Measurements from ENCODE around the gene KIAA0825.

KIAA0825 gene

DNA sequence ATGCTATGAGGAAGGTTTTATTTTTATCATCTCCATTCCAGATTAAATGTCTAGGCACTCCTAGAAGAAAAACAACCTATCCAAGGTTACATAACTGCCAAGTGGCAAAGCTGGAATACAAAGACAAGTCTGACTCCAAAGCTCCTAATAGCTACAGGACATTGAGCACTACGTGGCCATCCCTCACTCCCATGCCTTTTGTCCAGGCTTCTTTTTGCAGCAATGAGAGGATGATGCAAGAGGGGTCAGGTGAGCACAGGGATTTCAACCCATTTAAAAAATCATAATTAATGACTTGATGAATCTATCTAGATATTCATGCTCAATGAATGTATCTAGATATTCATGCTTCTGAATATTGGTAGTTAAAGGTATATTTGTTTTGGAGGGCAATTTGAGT is 117.0 kb downstream of the KIAA0825 start:
- DNase-seq, result no peak

DNA sequence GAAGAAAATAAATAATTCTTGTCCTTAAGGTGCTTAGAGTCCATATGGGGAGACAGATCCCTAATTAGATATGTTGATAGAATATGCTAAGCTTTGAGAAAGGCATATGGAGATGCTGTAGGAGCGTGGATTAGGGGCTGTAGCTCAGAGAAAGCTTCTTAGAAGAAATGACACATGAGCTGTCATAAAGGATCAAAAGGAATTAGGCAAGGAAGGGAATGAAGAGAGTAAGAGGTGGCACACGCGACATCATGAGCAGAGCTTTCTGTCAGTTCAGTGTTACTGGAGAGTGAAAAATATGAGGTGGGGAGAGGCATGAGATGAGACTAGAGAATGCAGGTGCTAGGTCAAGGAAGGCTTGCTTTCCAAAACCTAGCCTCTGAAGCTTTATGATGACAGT is 118.6 kb downstream of the KIAA0825 start:
- DNase-seq, result no peak

DNA sequence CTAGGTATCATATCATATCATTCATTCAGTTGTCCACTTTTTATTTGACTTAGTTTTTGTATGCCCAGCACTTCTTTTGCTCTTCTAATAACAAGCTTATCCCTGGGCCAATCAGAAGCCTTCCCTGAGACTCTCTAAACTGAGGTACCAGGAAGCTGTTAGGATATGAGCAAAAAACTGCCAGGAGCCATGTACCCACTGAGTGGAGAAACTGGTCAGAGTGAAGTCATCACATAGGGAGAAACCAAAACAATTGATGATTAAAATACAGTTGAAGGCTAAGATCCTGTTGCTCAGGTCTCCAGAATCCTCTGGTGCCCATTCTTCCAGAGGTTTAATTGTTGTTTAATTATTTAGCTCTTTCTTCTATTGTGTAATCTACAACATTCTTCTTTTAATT is 120.2 kb downstream of the KIAA0825 start:
- no peak for DNase-seq

DNA sequence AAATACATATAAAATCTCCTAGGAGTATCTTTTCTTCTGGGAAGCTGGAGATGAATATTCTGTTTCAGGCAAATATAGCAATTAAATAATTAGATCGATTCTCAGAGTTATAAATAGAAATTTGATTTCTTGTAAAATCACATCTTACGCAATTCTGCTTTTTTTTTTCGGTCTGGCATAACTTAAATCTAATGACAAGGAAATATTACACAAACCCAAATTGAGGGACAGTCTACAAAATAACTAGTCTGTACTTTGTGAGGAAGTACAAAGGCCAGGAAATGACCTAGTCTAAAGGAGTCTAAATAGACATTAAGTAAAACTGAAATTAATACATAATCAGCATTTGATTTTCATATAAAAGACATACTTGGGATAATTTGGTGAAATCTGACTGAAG is 133.3 kb downstream of the KIAA0825 start:
- no peak for DNase-seq

DNA sequence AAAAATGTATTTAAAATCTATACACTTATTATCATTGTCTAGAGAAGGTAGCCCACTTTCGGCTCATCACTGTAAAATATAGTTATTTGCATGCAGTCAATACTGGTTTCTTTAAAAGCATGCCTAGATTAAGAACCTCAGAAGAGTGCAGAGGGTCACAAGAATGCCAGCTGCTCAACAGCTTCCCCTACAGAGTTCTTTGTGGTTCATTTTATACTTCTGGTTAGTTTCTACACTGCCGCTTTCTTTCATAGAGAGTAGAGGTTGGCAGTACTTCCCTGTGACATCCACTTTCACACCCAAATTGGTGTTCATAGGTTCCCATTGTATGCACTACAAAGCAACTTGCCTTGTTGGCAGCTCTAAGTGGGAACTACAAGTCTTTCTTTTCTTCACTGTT is 137.3 kb downstream of the KIAA0825 start:
- DNase-seq, result no peak

DNA sequence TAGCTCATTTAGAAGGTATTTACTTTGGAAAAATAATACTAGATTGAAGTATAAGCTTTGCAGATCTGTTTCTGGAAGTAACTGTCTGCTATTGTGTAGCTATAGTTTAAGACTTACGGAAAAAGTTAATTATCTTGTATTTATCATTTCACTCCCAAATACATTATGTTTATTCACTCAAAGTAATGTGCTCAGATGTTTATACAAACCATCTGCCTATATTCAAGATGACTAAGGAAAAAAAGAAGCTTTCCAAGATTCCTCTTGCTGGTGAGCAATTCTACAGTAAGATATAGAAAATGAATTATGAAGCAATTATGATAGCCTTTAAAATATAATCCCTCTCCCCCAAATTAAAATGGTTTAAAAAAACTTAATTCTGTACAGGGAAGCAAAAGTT is 137.9 kb downstream of the KIAA0825 start:
- no peak for DNase-seq

DNA sequence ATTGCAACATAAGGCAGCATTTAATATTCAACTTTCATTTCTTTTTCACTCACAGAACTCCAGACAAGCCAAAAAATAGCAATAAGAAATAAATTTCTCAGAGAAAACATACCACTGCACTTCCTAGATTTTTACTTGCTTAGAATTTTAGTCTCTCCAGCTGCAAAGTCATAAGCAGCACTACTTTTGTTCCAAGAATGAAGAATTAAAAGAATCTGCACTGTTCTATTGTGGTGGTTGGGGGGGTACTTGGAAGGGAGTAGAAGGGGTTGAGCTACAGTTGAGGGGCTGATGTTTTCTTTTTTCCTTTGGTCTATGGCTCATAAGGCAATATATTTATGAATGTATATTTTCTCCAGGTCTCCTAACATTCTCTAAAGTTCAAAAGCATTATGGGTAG is 144.5 kb downstream of the KIAA0825 start:
- no peak for DNase-seq

DNA sequence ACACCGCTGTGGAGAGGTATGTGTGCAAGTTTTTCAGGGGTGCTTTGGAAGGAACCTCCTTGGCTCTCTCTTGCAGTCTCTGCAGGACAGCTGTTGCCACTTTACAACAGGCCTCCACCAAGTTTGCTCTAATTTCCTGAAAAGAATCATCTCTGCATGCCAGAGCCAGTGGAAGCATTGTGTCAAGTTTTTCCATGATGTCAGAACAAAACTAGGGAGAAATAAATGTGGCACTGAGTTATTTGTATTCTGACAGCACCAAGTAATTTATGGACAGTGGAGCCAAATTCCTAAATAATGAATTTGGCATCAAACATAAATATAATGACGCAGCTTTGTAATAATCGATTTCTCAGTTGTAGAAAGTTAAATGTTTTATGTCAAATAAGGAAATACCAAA is 146.9 kb downstream of the KIAA0825 start:
- DNase-seq, result no peak

DNA sequence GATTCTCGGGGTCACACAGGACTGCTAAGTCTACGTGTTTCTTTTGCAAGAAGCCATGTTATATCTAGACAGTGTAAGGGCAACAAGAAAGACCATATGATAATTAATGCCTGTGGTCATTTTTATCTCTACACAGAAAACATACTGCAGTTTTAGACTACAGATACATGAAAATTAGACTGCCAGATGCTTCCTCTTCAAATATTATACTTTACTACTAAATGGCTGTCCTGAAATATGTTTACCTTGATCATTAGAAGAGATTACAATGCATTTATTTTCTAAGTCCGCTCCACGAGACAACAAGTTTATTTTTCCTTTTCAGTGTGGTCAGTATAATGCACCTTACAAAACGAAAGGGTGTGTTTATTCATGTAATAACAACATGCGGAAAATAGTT is 147.6 kb downstream of the KIAA0825 start:
- DNase-seq, result no peak

DNA sequence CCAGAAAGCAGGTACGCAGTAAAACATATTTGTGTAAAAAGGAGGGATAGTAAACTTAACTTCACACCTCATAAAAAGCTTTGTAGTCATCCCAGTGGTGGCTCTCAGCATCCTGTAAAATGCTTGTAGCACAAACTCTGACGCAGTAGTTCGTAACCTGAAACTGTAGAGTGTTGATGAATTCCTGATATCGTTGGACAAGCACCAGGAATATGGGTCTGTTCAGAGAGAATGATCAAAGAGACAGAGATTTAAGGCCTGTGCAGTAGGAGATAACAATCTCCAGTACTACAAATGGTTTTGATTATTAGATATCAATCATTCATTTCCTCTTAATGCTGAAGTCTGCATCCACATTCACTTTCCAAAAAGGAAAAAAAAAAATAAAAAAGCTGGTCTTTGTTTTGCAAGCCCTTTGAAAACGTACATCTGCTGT is 148.5 kb downstream of the KIAA0825 start:
- DNase-seq, result no peak

DNA sequence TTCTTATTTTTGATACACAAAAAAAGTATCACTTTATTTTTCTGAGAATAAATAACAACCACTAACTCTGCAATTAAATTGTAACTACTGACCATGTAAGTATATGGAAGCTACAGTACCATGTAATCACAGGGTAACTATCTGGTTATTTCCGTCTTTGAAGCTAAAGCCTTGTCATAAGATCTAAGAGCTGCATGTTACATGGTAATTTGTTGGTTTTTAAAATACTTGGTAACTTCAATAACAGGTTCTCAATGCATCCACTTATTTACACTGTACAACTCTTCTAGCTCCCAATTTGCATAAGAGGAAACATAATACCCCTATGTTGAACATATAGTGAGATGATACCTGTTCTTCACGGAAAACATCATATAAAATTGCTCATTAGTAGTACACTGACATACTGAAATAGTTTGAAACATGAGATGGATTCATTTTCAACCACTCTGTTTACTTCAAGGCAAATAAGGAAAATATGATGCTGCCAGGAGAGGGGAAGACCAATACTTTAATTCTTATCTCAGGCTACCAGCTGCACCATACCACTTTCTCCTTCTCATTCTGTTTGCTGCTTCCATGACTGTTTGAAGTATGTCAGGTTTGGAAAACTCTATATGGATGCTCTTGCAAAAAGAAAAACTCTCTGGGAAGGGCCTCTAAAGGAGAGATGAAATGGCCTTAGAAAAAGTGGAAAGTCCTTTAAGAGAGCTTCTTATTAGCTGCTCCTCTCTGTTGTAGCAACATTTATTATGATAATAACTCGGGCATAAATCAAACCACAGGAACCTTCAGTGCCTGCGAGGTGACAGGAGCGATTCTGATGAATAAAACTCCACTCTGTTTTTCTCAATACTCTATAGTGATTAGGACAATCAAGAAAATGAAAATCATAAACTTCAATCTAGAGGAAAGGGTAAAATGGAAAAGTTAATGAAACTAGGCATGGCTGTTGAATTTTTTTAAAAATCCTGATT is 150.2 kb downstream of the KIAA0825 start:
- DNase-seq, result no peak

DNA sequence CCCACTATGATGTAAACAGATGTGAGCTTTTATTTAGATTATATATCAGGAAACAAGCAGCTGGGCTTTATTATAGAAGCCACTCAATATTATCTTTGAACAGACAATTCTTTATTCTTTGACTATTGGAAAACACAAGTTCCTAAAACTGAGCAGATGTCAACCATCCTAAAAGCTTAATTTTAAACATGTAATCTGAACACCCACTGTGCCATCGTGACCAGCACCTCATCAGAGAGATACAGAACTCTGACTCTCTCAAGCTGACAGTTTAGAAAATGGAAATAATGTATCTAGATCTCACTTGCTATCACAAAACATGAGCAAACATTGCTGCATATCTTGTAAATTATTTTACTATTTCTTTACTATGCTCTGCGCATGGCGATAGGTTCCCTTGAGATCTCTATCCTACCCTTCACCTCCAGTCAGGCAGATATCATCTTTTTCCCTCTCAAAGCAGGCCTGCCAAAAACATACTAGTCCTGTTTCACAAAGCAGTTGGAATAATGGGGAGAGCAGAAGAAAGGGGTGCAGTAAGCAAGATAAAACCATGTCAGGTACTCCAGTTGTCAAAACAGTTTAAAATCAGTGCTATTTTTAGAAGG is 151.0 kb downstream of the KIAA0825 start:
- no peak for DNase-seq

DNA sequence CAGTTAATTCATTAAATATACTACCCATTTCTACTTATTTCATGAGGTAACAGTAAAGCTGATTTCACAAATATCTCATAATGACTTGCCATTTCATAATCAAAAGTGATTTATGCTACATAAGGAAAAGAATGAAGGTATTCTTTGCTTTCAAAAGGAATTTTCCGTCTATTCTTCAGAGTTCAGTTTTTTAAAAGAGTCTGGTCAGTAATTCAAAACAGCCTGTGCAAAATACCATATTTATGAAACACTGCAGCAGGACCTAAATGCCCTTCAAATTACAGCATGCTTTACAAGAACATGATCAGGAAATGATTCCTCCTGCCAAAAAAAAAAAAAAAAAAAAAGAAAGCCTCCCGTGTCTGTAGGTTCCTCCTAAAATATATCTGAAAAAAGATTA is 154.7 kb downstream of the KIAA0825 start:
- no peak for DNase-seq

DNA sequence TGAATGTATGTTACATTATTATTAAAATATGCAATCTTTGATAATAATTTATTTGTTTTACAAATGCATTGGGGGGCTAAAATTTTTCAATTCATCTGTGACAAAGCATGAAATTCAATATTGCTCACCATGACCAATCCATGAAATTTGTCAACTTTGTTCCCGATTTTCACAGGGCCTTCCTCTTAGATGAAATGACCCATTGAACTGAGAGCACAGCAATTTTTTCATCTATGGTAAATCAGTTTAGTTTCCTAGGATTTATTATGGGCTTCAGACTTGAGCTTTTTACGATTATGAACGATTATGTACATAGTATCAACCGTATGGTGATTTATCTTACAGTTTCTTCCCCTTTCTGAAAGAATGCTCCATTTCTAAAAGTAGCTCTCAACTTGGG is 157.3 kb downstream of the KIAA0825 start:
- no peak for DNase-seq

DNA sequence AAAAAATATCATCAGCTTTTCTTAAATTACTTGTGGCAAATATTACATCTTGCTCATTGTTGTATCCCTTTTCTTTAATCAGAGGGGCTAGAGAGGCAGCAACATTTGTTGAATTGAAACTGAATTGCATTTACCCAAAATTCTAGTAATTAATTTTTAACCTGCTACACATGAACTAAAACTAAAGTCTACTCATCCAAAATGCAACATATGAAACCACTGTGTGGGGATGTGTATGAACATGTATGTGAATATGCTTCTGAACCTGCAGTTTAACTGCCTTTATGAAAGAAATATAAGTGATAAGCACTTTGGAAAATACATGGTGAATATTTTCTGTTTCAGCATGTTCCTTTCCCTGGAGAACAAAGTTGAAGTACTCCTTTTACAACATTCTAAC is 158.5 kb downstream of the KIAA0825 start:
- no peak for DNase-seq

DNA sequence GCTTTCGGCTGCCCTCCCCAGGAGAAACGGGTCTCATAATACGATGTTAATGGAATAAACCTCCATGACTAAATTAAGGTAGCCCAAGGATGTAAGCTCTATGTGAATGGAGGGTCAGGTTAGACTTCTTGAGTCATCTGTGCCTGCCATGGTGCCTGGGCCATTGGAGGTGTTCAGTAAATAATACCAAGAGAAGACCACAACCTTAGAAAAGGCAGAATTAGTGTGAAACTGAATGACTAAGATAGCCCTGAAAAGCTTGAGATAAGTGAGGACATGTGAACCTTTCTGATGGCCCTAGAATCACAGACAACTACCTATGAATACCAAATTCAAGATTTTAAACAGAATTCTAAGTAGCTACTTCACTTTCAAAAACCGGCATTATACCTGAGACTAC is 160.6 kb downstream of the KIAA0825 start:
- no peak for DNase-seq

DNA sequence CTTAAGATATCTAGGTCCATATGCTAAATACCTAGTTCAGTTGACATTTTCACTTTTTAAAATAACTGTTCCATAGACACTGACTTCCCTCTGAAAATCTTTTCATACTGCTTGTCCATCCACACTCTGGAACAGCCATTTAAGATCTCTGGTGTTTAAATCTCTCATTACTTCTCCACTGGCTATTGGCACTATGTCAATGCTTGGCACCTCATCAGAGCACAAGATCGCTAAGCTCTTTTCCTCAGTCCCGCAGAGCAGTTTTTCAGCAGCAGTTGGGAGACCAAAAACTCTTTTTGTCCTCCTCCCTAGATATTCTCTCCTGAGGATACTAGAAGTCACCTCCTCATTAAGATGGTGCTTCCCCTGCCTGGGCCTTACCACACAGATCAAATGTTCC is 172.7 kb downstream of the KIAA0825 start:
- no peak for DNase-seq

DNA sequence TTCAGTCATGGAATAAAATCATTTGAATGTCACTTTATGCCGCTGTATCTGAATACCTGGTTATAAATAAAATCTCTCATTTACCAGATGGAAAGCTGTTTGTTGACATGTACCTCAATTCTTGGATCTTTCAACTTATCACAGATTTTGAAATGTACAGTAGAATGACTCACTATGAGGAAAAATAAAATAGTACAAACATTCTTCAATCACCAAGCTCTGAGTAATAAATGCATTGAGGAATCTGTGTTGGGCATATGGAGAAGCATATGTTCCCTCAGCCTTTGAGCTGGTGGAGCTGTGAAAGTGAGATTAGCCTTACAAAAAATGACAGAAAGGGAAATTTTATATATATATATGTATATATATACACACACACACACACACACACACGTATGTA is 175.4 kb downstream of the KIAA0825 start:
- DNase-seq, result no peak

DNA sequence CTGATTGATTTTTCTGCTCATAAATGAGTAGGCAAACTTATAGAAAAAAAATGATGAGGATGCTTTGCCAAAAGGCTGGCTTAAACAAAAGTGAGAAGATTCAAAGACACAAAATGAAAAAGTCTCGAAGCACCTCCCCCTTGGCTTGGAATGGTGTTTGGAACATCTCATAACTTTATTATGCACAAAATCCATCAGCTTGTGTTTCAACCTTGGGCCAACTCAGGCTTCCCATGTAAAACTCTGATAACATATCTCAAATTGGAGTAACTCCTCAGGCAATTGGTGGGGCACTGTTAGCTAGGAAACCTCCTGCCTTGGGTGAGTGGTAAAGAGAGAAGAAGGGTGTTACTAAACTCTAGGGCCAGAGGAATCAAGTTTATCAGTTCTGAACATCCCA is 176.3 kb downstream of the KIAA0825 start:
- no peak for DNase-seq

DNA sequence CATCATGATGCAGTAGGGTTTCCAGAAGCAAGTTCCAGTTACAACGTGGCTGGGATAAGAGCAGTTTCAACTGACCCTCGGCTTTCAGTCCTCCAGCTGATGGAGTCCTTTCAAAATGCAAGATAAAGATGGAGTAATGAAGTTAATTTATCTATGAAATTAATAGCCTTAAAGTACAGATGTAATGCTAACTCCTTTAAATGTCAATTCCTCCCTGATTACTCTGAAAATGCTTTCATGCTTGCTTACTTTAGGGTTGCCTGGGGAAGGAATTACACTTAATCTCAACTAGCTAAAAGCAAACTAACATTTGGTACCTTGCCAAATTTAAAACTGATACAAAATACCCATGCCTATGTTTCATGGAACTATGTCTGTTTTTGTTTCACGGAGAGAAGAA is 178.4 kb downstream of the KIAA0825 start:
- no peak for DNase-seq

DNA sequence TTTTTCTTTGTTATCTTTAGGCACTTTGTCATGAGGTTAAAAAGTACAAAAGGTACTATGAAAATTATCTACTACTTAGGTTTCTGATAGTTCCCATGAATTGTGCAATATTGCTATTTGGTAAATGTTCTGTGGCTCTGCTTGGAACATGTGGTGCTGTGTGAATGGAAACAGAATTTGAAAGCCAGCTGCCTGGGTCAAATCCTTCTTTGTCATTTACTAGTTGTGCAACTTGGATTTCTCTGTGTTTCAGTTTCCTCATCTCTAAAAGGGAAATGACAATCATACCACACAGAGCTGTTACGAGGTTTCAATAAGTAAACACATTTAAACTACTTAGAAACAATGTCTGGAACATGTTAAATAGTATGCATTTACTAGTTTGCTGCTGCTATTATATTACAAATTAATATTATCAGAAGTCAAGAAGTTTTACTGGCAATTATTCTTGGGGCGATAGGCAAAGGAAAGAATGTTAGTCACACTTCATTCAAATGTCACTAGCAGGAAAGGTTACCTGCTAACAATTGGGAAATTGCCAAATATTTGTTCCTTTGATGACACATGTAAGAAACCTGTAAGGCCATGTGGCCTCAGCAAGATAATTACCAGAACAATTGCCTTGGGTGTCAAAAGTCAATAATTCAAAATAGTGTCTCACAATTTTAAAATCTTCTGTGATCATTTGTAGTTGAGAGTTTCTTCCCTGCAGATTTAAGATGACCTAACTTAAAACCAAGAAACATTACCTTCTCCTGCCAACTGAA is 184.8 kb downstream of the KIAA0825 start:
- DNase-seq, result peak; percentile 4

DNA sequence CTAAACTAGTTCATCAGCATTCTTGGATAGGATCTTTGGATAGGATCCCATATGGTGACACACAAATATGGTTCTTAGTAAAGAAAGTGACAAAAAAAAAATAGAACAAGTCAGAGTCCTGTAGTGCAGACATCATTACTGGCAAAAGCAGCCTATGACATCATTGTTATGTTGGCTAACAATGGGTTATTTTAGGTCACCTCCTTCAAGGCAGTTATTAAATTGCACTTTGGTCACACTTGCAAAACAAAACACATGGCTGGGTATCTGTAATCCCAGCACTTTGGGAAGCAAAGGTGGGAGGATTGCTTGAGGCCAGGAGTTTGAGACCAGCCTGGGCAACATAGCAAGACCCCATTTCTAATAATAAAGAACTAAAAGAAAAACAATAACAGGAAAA is 185.9 kb downstream of the KIAA0825 start:
- DNase-seq, result no peak

DNA sequence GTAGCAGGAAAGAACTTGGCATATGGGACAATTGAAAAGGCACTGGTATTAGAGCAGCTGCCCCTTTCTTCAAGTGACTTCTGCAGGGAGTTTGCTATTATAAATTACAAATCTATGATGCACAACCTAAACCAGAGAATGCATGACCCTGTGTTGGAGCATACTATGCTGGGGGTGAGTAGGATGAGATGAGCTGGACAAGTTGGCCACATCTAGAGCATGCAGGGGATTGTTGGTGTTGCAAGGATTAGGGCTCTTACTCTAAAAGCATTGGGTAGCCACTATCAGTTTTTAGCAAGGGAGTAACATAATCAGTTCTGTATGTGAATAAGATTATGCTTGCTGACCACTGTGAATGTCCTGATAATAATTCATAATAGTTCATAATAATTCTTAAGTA is 186.7 kb downstream of the KIAA0825 start:
- DNase-seq, result no peak

DNA sequence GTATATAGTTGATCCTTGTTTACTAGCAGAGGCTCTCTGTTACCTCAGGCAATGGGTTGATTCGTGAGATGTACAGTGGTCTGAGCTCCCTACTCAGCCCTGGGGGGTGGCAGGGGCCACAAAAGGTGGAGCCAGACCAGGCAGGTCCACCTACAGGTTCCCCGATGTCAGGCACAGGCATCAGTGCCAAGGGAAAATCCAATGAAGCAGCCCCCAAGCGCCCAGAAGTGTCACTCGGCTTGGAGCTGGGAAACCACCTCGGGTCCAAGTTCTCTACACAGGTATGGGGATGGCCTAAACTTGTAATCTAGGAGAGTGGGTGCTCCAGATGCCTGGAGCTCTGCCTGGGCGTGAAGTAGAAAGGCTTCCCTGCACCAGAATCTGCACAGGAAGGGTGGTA is 188.8 kb downstream of the KIAA0825 start:
- DNase-seq, result no peak

All from CD4-positive, alpha-beta T cell treated with Interleukin-12 subunit alpha and Interleukin-12 subunit beta, for 1 hour (primary cell).